ENCODE results near the gene TWNK. TPM values are rescaled to one million over a fixed set of nuclear protein-coding genes. Genes with fewer than 3 reads are reported as not detected.

Gene TWNK
- total and polyA plus RNA-seq, 2 of the 4 experiments (the other 2 are of a cell fraction): 7.7 to 8.8 TPM

DNA sequence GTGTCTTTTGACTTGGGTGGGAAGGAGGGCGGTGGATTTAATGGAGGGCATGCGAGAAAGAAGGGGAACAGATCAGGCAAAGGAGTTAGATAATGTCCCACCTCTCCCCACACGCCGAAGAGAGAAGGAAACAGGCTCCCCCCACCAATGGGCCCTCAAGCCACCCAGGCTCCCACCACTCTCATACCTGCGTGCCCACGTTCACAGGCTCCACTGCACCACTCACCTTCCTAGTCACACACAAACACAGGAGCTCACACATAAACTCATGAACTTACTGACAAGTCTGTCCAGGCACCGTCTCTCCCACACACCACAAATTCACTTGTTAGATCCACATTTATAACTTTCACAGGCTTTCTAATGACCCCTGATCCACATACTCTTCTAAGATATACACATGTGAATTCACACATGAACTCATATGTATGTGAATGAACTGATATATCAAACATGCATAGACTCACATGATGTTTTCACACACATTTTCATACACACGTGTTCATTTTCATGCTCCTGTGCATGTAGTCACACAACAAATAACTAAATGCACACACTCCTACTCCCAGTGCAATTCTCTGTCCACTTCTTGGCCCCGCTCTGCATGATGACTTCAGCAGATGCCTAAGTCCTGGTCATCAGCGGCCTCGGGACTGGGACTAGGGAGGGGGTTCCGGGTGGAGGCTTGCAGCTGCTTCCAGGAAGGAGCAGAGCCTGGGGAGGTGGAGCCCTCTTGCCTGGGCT lies 13.7 kb downstream of the TWNK start:
- H3K9me3 ChIP-seq (ENCODE audit: control insufficient read depth, insufficient read depth, low read length): no peaks in the 10 kb centered on the region
- H2BK20ac ChIP-seq (ENCODE audit: low read depth, low read length): no peak overlapping the region
- peak overlapping the region; percentile 78 for H3K4me3 ChIP-seq (ENCODE audit: insufficient read depth, low read depth, low read length)
- H2BK5ac ChIP-seq (ENCODE audit: low read depth, low read length, poor library complexity, severe bottlenecking): peak overlapping the region; percentile 81
- peak overlapping the region; percentile 63 for H3K18ac ChIP-seq (ENCODE audit: low read depth, low read length)
- peaks cover 56% of the 10 kb centered on the region for H4K20me1 ChIP-seq (ENCODE audit: insufficient read depth, low read length)
- peak overlapping the region; percentile 58 to 95 for H4K8ac ChIP-seq (ENCODE audit: low read depth in 2 of 2, low read length in 2 of 2)
- H4K5ac ChIP-seq (ENCODE audit: low read depth, low read length): peak overlapping the region; percentile 78
- peak overlapping the region; percentile 77 for H4K91ac ChIP-seq (ENCODE audit: insufficient read depth, low read depth, low read length)
- no TSS peak for BruUV-seq (replicated peaks)
- DNase-seq: peak; percentile 95
- peak overlapping the region; percentile 66 for H2BK120ac ChIP-seq (ENCODE audit: low read depth, low read length)
- peaks cover 4% of the 10 kb centered on the region for H3K9me1 ChIP-seq (ENCODE audit: insufficient read depth, low read length)
- in situ Hi-C loops (cut with MboI; ENCODE audit: low sequenced_read_pairs): no loop called here
- H3K4me1 ChIP-seq (ENCODE audit: control insufficient read depth, insufficient read depth, low read length): peaks cover 25% of the 10 kb centered on the region
- dilution Hi-C loops (cut with HindIII; ENCODE audit: low sequenced_read_pairs, unreplicated experiment): no loop called here
- peak; percentile 35 for ATAC-seq (ENCODE audit: low read depth)
- intact Hi-C loops (cut with micrococcal nuclease): no loop called here
- H3K27me3 ChIP-seq (ENCODE audit: control insufficient read depth, insufficient read depth, low read length): no peaks in the 10 kb centered on the region
- peak overlapping the region; percentile 63; the same call in 2 of the 3 replicates for H2BK15ac ChIP-seq (ENCODE audit: low read depth, low read length)
- H2AK5ac ChIP-seq (ENCODE audit: low read depth, low read length): peak overlapping the region; percentile 94
- H3K4me2 ChIP-seq (ENCODE audit: low read depth, low read length): peak overlapping the region; percentile 93
- peaks cover 20 to 67% of the 10 kb centered on the region in 2 experiments for H3K79me1 ChIP-seq (ENCODE audit: low read depth in 1 of 2, low read length in 2 of 2)
- 38% methylated on average over 3 of the region's 12 CpGs; no CpG with 5 or more reads in 1 of the 2 experiments for WGBS, 2 experiments (ENCODE audit: extremely low coverage in 2 of 2, insufficient read length in 1 of 2)
- peak overlapping the region; percentile 97 for H3K9ac ChIP-seq (ENCODE audit: low read depth, low read length)
- peak overlapping the region; percentile 96 for H3K4ac ChIP-seq (ENCODE audit: low read depth, low read length)
- peak overlapping the region; percentile 100 for H2AK9ac ChIP-seq (replicated peaks; ENCODE audit: low read depth, low read length, poor library complexity)
- peak overlapping the region; percentile 83 for H2AFZ ChIP-seq (replicated peaks; ENCODE audit: low read length, poor library complexity)
- peak overlapping the region; percentile 86 for H3K56ac ChIP-seq (ENCODE audit: extremely low read depth, insufficient read depth, low read length)
- ChIA-PET POLR2A (ENCODE audit: unreplicated experiment) (no interaction called here), CTCF (interaction anchor here (1.2 to 3.2 kb wide), 2 partner anchors 11 to 13 kb away, joined by 4 to 10 read pairs; no protein-coding TSS in a partner anchor)
- peak overlapping the region; percentile 93 for H3K23ac ChIP-seq (ENCODE audit: low read depth, low read length)
- peak overlapping the region; percentile 91 for H3K27ac ChIP-seq (ENCODE audit: insufficient read depth, low read length)
- H3K36me3 ChIP-seq (ENCODE audit: control insufficient read depth, insufficient read depth, low read length): peaks cover 35% of the 10 kb centered on the region
- H3K14ac ChIP-seq (replicated peaks; ENCODE audit: low read depth, low read length): peak overlapping the region; percentile 94
- TF ChIP-seq MAZ (IDR thresholded peaks at IDR 0.05; ENCODE audit: borderline replicate concordance, low read depth, low read length) (peak; percentile 94; the same call in 1 of the 2 replicates), RAD21 (IDR thresholded peaks at IDR 0.05; ENCODE audit: low read length) (no peak), MXI1 (IDR thresholded peaks at IDR 0.05; ENCODE audit: borderline replicate concordance, low read depth, low read length) (peak; percentile 54; the same call in 1 of the 2 replicates), BHLHE40 (IDR thresholded peaks at IDR 0.05; ENCODE audit: low read depth, low read length) (no peak), POLR2A (IDR thresholded peaks at IDR 0.05; ENCODE audit: low read depth, low read length) (peak; percentile 83), RFX5 (IDR thresholded peaks at IDR 0.05; ENCODE audit: low read depth, low read length) (no peak), CHD1 (IDR thresholded peaks at IDR 0.05; ENCODE audit: low read depth, low read length) (0 out of 2 replicates have a peak, but pooled peaks have one; percentile 72), FOS (IDR thresholded peaks at IDR 0.05; ENCODE audit: low read depth, low read length) (peak; percentile 41; the same call in 1 of the 2 replicates), NFE2L2 (IDR thresholded peaks at IDR 0.05; ENCODE audit: low read depth, low read length) (no peak), MAFK (IDR thresholded peaks at IDR 0.05; ENCODE audit: low read depth, low read length) (peak; percentile 52), RCOR1 (IDR thresholded peaks at IDR 0.05; ENCODE audit: insufficient replicate concordance, low read length) (no peak)
- TF ChIP-seq, protein P1, sequence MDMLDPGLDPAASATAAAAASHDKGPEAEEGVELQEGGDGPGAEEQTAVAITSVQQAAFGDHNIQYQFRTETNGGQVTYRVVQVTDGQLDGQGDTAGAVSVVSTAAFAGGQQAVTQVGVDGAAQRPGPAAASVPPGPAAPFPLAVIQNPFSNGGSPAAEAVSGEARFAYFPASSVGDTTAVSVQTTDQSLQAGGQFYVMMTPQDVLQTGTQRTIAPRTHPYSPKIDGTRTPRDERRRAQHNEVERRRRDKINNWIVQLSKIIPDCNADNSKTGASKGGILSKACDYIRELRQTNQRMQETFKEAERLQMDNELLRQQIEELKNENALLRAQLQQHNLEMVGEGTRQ (IDR thresholded peaks at IDR 0.05; ENCODE audit: low read depth, low read length): no peak; the same call in 1 of the 2 replicates
- TF ChIP-seq, protein P2, sequence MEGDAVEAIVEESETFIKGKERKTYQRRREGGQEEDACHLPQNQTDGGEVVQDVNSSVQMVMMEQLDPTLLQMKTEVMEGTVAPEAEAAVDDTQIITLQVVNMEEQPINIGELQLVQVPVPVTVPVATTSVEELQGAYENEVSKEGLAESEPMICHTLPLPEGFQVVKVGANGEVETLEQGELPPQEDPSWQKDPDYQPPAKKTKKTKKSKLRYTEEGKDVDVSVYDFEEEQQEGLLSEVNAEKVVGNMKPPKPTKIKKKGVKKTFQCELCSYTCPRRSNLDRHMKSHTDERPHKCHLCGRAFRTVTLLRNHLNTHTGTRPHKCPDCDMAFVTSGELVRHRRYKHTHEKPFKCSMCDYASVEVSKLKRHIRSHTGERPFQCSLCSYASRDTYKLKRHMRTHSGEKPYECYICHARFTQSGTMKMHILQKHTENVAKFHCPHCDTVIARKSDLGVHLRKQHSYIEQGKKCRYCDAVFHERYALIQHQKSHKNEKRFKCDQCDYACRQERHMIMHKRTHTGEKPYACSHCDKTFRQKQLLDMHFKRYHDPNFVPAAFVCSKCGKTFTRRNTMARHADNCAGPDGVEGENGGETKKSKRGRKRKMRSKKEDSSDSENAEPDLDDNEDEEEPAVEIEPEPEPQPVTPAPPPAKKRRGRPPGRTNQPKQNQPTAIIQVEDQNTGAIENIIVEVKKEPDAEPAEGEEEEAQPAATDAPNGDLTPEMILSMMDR (conservative IDR thresholded peaks at IDR 0.05; ENCODE audit: low read depth, low read length): no peak
- TF ChIP-seq, protein P3, sequence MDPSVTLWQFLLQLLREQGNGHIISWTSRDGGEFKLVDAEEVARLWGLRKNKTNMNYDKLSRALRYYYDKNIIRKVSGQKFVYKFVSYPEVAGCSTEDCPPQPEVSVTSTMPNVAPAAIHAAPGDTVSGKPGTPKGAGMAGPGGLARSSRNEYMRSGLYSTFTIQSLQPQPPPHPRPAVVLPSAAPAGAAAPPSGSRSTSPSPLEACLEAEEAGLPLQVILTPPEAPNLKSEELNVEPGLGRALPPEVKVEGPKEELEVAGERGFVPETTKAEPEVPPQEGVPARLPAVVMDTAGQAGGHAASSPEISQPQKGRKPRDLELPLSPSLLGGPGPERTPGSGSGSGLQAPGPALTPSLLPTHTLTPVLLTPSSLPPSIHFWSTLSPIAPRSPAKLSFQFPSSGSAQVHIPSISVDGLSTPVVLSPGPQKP (IDR thresholded peaks at IDR 0.05; ENCODE audit: borderline replicate concordance, low read depth, low read length): no peak
